ENCODE data around the gene PTGES2.
A peak's percentile ranks its signal among the peaks of the same experiment; 100 is the strongest.
"Not testable (repeated sequence)": the region's sequence is repeated elsewhere in the genome, so short reads cannot be mapped to it uniquely, and the experiment has no call there.

Gene PTGES2

GRCh38 chr9:128136816-128137793 lies 9.6 kb upstream of the PTGES2 start:
- DNase-seq: peak; percentile 8

- DNase-seq: peak; percentile 14
These were observed 8.0 kb upstream of the PTGES2 start for GRCh38 chr9:128135561-128135960.

GRCh38 chr9:128132139-128132538 lies 4.6 kb upstream of the PTGES2 start:
- DNase-seq: peak; percentile 74

GRCh38 chr9:128131346-128131745 lies 3.8 kb upstream of the PTGES2 start:
- not testable (repeated sequence) for DNase-seq

- peak; percentile 12 for DNase-seq
These were observed 3.1 kb upstream of the PTGES2 start for GRCh38 chr9:128130651-128131050.

- DNase-seq: peak; percentile 12
These were observed 2.6 kb upstream of the PTGES2 start for GRCh38 chr9:128129976-128130590.

- peak; percentile 26 for DNase-seq
These were observed 1.5 kb upstream of the PTGES2 start for GRCh38 chr9:128128836-128129590.

- DNase-seq: peak; percentile 91
These were observed 684 bp upstream of the PTGES2 start for GRCh38 chr9:128127990-128128835.

- DNase-seq: peak; percentile 28
These were observed 1.8 kb downstream of the PTGES2 start for GRCh38 chr9:128125580-128126354.

- DNase-seq: peak; percentile 72
These were observed 2.5 kb downstream of the PTGES2 start for GRCh38 chr9:128124873-128125579.

- peak; percentile 10 for DNase-seq
These were observed 3.1 kb downstream of the PTGES2 start for GRCh38 chr9:128124451-128124850.

- peak; percentile 28 for DNase-seq
These were observed 4.0 kb downstream of the PTGES2 start for GRCh38 chr9:128123451-128124080.

- peak; percentile 5 for DNase-seq
These were observed 4.7 kb downstream of the PTGES2 start for GRCh38 chr9:128122809-128123175.

GRCh38 chr9:128121924-128122808 lies 5.4 kb downstream of the PTGES2 start:
- DNase-seq: peak; percentile 29

- DNase-seq: no peak
These were observed 6.1 kb downstream of the PTGES2 start for GRCh38 chr9:128121466-128121810.

GRCh38 chr9:128120741-128121465 lies 6.6 kb downstream of the PTGES2 start:
- peak; percentile 19 for DNase-seq

- DNase-seq: peak; percentile 27
These were observed 7.3 kb downstream of the PTGES2 start for GRCh38 chr9:128120061-128120740.
